Stimulated activated naive CD8-positive, alpha-beta T cell treated with anti-CD3 and anti-CD28 coated beads, Interleukin-15, amount 100 ng/mL, for 72 hours (primary cell): ENCODE results near the gene HARBI1.
A peak's percentile ranks its signal among the peaks of the same experiment; 100 is the strongest.

ENCODE experiments used
- ATAC-seq: fragments of 150-1000 bp; cut with Tn5 transposase; 2 replicates; pipeline ENCODE4 v1.10.0; 2021; ENCODE audit warnings: mild to moderate bottlenecking, moderate library complexity
- DNase-seq, 2 donors: peaks; one replicate each; pipeline ENCODE4 v3.0.0; 2021 to 2022
- H3K27ac Mint-ChIP-seq, 2 donors: one replicate each; pipeline ENCODE4 v1.8.0; 2022; ENCODE audit warnings: mild to moderate bottlenecking in 2 of 2, mixed read lengths in 2 of 2, moderate library complexity in 2 of 2
- H3K27me3 Mint-ChIP-seq: one replicate; pipeline ENCODE4 v1.8.0; 2022; ENCODE audit warnings: mixed read lengths
- H3K4me1 Mint-ChIP-seq: one replicate; pipeline ENCODE4 v1.8.0; 2022; ENCODE audit warnings: mild to moderate bottlenecking, mixed read lengths
- H3K4me3 Mint-ChIP-seq, 2 donors: one replicate each; pipeline ENCODE4 v1.8.0; 2022; ENCODE audit warnings: mild to moderate bottlenecking in 2 of 2, mixed read lengths in 2 of 2, moderate library complexity in 1 of 2
- H3K9me3 Mint-ChIP-seq, 2 donors: one replicate each; pipeline ENCODE4 v1.8.0; 2022; ENCODE audit warnings: mixed read lengths in 2 of 2

The HARBI1 gene

GRCh38 chr11:46612326-46612725, 4.7 kb downstream of the HARBI1 start:
- H3K27ac Mint-ChIP-seq = no peak overlapping the region
- H3K4me3 Mint-ChIP-seq = no peak overlapping the region
- ATAC-seq (no peak), DNase-seq (no peak)
- H3K9me3 Mint-ChIP-seq = no peaks in the 10 kb centered on the region
- H3K27me3 Mint-ChIP-seq = no peaks in the 10 kb centered on the region
- H3K4me1 Mint-ChIP-seq = peaks cover 21% of the 10 kb centered on the region

GRCh38 chr11:46611526-46612304, 5.3 kb downstream of the HARBI1 start:
- peak overlapping the region in 1 of 2 donors; percentile 34 for H3K27ac Mint-ChIP-seq
- H3K4me3 Mint-ChIP-seq = no peak overlapping the region
- ATAC-seq = no peak
- peaks cover 20% of the 10 kb centered on the region for H3K4me1 Mint-ChIP-seq
- no peaks in the 10 kb centered on the region for H3K27me3 Mint-ChIP-seq
- no peak for DNase-seq
- H3K9me3 Mint-ChIP-seq = no peaks in the 10 kb centered on the region

- no peak for DNase-seq
- Mint-ChIP-seq H3K27me3 (no peaks in the 10 kb centered on the region), H3K4me1 (no peaks in the 10 kb centered on the region), H3K9me3 (no peaks in the 10 kb centered on the region), H3K4me3 (no peak overlapping the region), H3K27ac (no peak overlapping the region)
- ATAC-seq = no peak
These were observed 7.6 kb downstream of the HARBI1 start for GRCh38 chr11:46609386-46609785.

- Mint-ChIP-seq H3K4me3 (no peak overlapping the region), H3K9me3 (no peaks in the 10 kb centered on the region), H3K27ac (no peak overlapping the region), H3K27me3 (no peaks in the 10 kb centered on the region), H3K4me1 (peaks cover 5% of the 10 kb centered on the region)
- ATAC-seq (no peak), DNase-seq (no peak)
These were observed 9.5 kb downstream of the HARBI1 start for GRCh38 chr11:46607516-46607915.

GRCh38 chr11:46604796-46605195, 12.2 kb downstream of the HARBI1 start:
- no peaks in the 10 kb centered on the region for H3K9me3 Mint-ChIP-seq
- no peak for DNase-seq
- H3K4me1 Mint-ChIP-seq = peaks cover 5% of the 10 kb centered on the region
- no peak overlapping the region for H3K4me3 Mint-ChIP-seq
- no peaks in the 10 kb centered on the region for H3K27me3 Mint-ChIP-seq
- no peak for ATAC-seq
- H3K27ac Mint-ChIP-seq = no peak overlapping the region

GRCh38 chr11:46603704-46604308, 13.2 kb downstream of the HARBI1 start:
- H3K27ac Mint-ChIP-seq = no peak overlapping the region
- H3K4me3 Mint-ChIP-seq = no peak overlapping the region
- ATAC-seq (no peak), DNase-seq (no peak)
- peaks cover 5% of the 10 kb centered on the region for H3K4me1 Mint-ChIP-seq
- no peaks in the 10 kb centered on the region for H3K9me3 Mint-ChIP-seq
- H3K27me3 Mint-ChIP-seq = no peaks in the 10 kb centered on the region

GRCh38 chr11:46601129-46601528, 15.9 kb downstream of the HARBI1 start:
- Mint-ChIP-seq H3K4me1 (peaks cover 5% of the 10 kb centered on the region), H3K27me3 (no peaks in the 10 kb centered on the region), H3K4me3 (no peak overlapping the region), H3K9me3 (no peaks in the 10 kb centered on the region), H3K27ac (no peak overlapping the region)
- DNase-seq (no peak), ATAC-seq (no peak)

GRCh38 chr11:46600194-46600960, 16.6 kb downstream of the HARBI1 start:
- Mint-ChIP-seq H3K9me3 (no peaks in the 10 kb centered on the region), H3K27ac (no peak overlapping the region), H3K4me3 (no peak overlapping the region), H3K27me3 (no peaks in the 10 kb centered on the region), H3K4me1 (peaks cover 5% of the 10 kb centered on the region)
- no peak for DNase-seq
- no peak for ATAC-seq

GRCh38 chr11:46599340-46600193, 17.5 kb downstream of the HARBI1 start:
- no peak for ATAC-seq
- DNase-seq = no peak
- H3K9me3 Mint-ChIP-seq = no peaks in the 10 kb centered on the region
- H3K4me1 Mint-ChIP-seq = peaks cover 6% of the 10 kb centered on the region
- no peaks in the 10 kb centered on the region for H3K27me3 Mint-ChIP-seq
- H3K27ac Mint-ChIP-seq = no peak overlapping the region
- H3K4me3 Mint-ChIP-seq = no peak overlapping the region

- Mint-ChIP-seq H3K4me1 (peaks cover 13% of the 10 kb centered on the region), H3K4me3 (no peak overlapping the region), H3K27me3 (no peaks in the 10 kb centered on the region), H3K9me3 (no peaks in the 10 kb centered on the region), H3K27ac (no peak overlapping the region)
- DNase-seq (no peak), ATAC-seq (no peak)
These were observed 19.3 kb downstream of the HARBI1 start for GRCh38 chr11:46597609-46598219.

- DNase-seq = no peak
- H3K9me3 Mint-ChIP-seq = no peaks in the 10 kb centered on the region
- ATAC-seq = no peak
- no peak overlapping the region for H3K27ac Mint-ChIP-seq
- H3K4me3 Mint-ChIP-seq = no peak overlapping the region
- H3K4me1 Mint-ChIP-seq = peaks cover 18% of the 10 kb centered on the region
- H3K27me3 Mint-ChIP-seq = no peaks in the 10 kb centered on the region
These were observed 19.9 kb downstream of the HARBI1 start for GRCh38 chr11:46597155-46597554.

- ATAC-seq = no peak
- Mint-ChIP-seq H3K27me3 (no peaks in the 10 kb centered on the region), H3K27ac (no peak overlapping the region), H3K9me3 (no peaks in the 10 kb centered on the region), H3K4me3 (peak overlapping the region in 1 of 2 donors; percentile 100), H3K4me1 (peaks cover 36% of the 10 kb centered on the region)
- DNase-seq = no peak
These were observed 22.2 kb downstream of the HARBI1 start for GRCh38 chr11:46594785-46595184.

- H3K9me3 Mint-ChIP-seq = no peaks in the 10 kb centered on the region
- H3K27me3 Mint-ChIP-seq = no peaks in the 10 kb centered on the region
- H3K27ac Mint-ChIP-seq = peak overlapping the region; percentile 95 to 99
- DNase-seq (no peak), ATAC-seq (no peak)
- peak overlapping the region; percentile 89 to 100 for H3K4me3 Mint-ChIP-seq
- H3K4me1 Mint-ChIP-seq = peaks cover 39% of the 10 kb centered on the region
These were observed 22.7 kb downstream of the HARBI1 start for GRCh38 chr11:46594374-46594700.

- H3K27ac Mint-ChIP-seq = peak within 1 kb of the TSS; percentile 95 to 99
- peak; percentile 85 to 91 for DNase-seq
- ATAC-seq = peak; percentile 98
- H3K4me1 Mint-ChIP-seq = peaks cover 45% of the 10 kb centered on the region
- H3K9me3 Mint-ChIP-seq = no peaks in the 10 kb centered on the region
- peak within 1 kb of the TSS; percentile 89 to 100 for H3K4me3 Mint-ChIP-seq
- H3K27me3 Mint-ChIP-seq = no peaks in the 10 kb centered on the region
These were observed 23.3 kb downstream of the HARBI1 start, which contains the start of gene AMBRA1 for GRCh38 chr11:46593550-46594373. Gene AMBRA1, minus strand, starts transcription at chr11:46594023. Its CDS starts 45,643 bp downstream, at chr11:46548380.
